Neural crest cell (in vitro differentiated cells): ENCODE measurements around the gene ULBP1. TPM values are rescaled to one million over a fixed set of nuclear protein-coding genes. Genes with fewer than 3 reads are reported as not detected.

Experiments used
- total RNA-seq: library from RNA; stranded (reverse); gene quantifications from 2 replicates; pipeline ENCODE4 v1.2.1, GENCODE V29; 2021

ULBP1 gene
- total RNA-seq, 1 donor from 2014 or later = 2.3 TPM

Other genes starting within 250 kb of the ULBP1 start
- gene LATS1, start 245.8 kb upstream of the ULBP1 start, total RNA-seq = 27.4 and 32.7 TPM in 2 replicates
- 67.2 and 73.3 TPM in 2 replicates for gene NUP43, start 217.4 kb upstream of the ULBP1 start, total RNA-seq
- 65.5 and 67.4 TPM in 2 replicates for gene PCMT1, start 214.2 kb upstream of the ULBP1 start, total RNA-seq
- 29.0 and 29.8 TPM in 2 replicates for gene LRP11, start 99.6 kb upstream of the ULBP1 start, total RNA-seq
- gene RAET1E, start 65.8 kb upstream of the ULBP1 start, total RNA-seq = not detected in 2 replicates
- not detected in 2 replicates for gene RAET1G, start 40.8 kb upstream of the ULBP1 start, total RNA-seq
- gene ULBP2, start 21.9 kb upstream of the ULBP1 start, total RNA-seq = 0.23 and 0.30 TPM in 2 replicates
- not detected in 2 replicates for gene RAET1L, start 61.6 kb downstream of the ULBP1 start, total RNA-seq
- 16.4 and 17.5 TPM in 2 replicates for gene ULBP3, start 105.2 kb downstream of the ULBP1 start, total RNA-seq
- gene PPP1R14C, start 179.1 kb downstream of the ULBP1 start, total RNA-seq = 7.0 and 7.3 TPM in 2 replicates